ENCODE data around the gene SMCO4.
"Not testable (repeated sequence)": the region's sequence is repeated elsewhere in the genome, so short reads cannot be mapped to it uniquely, and the experiment has no call there.

The SMCO4 gene

DNA sequence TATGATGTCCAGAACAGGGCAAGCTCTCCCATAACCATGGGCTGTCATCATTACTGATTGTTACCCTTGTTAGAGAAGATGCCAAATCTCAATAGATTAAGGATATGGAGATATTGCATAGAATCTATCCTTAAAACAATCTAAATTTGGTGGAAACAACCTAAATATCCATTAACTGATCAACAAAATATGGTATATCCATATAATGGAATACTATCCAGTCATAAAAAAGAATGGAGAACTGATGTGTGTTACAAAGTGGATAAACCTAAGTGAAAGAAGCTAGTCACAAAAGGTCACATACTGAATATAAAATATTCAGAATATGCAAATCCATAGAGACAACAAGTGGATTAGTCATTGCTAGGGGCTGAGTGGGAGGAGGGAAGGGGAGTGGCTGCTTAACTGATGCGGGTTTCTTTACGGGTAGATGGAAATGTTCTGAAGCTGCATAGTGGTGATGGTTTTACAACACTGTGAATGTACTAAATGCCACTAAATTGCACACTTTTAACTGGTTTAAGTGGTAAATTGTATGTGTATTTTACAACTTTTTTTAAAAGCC, 36.1 kb upstream of the SMCO4 start:
- no peak for DNase-seq (ENCODE audit: low read depth)
- H3K4me3 ChIP-seq (ENCODE audit: control insufficient read depth, low read depth, low read length) = no peak overlapping the region
- TF ChIP-seq, protein P1, sequence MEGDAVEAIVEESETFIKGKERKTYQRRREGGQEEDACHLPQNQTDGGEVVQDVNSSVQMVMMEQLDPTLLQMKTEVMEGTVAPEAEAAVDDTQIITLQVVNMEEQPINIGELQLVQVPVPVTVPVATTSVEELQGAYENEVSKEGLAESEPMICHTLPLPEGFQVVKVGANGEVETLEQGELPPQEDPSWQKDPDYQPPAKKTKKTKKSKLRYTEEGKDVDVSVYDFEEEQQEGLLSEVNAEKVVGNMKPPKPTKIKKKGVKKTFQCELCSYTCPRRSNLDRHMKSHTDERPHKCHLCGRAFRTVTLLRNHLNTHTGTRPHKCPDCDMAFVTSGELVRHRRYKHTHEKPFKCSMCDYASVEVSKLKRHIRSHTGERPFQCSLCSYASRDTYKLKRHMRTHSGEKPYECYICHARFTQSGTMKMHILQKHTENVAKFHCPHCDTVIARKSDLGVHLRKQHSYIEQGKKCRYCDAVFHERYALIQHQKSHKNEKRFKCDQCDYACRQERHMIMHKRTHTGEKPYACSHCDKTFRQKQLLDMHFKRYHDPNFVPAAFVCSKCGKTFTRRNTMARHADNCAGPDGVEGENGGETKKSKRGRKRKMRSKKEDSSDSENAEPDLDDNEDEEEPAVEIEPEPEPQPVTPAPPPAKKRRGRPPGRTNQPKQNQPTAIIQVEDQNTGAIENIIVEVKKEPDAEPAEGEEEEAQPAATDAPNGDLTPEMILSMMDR (IDR thresholded peaks at IDR 0.05; ENCODE audit: control insufficient read depth, insufficient read depth, low read depth, low read length, missing control alignments) = no peak

DNA sequence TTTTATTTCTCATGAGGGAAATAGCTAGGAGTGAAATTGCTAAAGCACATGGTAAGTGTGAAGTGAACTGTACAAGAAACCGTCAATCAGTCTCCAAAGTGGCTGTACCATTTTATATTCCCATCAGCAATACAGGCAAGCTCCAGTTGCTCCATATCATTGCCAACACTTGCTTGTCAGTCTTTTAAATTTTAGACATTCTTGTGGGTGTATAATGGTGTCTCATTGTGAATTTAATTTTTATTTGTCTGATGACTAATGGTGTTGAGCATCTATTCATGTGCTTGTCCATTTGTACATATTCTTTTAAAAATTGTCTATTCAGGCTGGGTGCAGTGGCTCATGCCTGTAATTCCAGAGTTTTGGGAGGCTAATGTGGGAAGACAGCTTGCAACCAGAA, 34.1 kb upstream of the SMCO4 start:
- TF ChIP-seq, protein P1 (IDR thresholded peaks at IDR 0.05; ENCODE audit: control insufficient read depth, insufficient read depth, low read depth, low read length, missing control alignments) = no peak
- peak; percentile 90 for DNase-seq (ENCODE audit: low read depth)

DNA sequence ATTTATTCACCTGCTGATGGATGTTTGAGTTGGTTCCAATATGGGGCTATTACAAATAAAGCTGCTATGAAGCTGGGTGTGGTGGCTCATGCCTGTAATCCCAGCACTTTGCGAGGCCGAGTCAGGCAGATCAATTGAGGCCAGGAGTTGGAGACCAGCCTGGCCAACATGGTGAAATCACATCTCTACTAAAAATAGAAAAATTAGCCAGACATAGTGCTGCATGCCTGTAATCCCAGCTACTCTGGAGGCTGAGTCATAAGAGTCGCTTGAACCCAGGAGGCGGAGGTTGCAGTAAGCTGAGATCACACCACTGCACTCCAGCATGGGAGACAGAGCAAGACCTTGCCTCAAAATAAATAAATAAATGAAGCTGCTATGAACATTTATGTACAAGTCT, 33.7 kb upstream of the SMCO4 start:
- H3K4me3 ChIP-seq (ENCODE audit: control insufficient read depth, low read depth, low read length) = not testable (repeated sequence)
- peak; percentile 61 for DNase-seq (ENCODE audit: low read depth)

More for the DNA sequence above, 34.1 kb upstream of the SMCO4 start:
- H3K4me3 ChIP-seq (ENCODE audit: control insufficient read depth, low read depth, low read length) = no peak overlapping the region

DNA sequence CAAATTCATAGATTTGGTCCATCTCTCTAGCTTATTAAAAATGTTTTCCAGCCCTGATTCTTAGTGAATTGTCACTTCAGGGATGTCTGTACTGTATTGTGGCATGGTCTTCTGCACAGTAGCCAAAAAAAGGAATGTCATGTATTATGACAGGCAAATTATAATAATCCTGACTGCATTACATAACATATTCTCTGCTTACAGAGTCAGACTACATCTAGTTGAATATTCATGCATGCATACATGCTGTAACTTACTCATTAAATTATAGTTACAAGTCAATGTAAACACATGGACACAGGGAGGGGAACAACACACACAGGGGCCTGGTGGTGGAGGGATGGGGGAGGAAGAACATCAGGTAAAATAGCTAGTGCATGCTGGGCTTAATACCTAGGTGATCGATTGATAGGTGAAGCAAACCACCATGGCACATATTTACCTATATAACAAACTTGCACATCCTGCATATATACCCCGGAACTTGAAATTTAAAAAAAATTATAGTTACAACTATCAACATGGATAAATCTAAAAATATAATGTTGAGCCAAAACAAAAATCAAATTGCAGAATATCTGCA, 31.5 kb upstream of the SMCO4 start:
- no peak overlapping the region for H3K4me3 ChIP-seq (ENCODE audit: control insufficient read depth, low read depth, low read length)
- TF ChIP-seq, protein P1 (IDR thresholded peaks at IDR 0.05; ENCODE audit: control insufficient read depth, insufficient read depth, low read depth, low read length, missing control alignments) = no peak
- DNase-seq (ENCODE audit: low read depth) = no peak

DNA sequence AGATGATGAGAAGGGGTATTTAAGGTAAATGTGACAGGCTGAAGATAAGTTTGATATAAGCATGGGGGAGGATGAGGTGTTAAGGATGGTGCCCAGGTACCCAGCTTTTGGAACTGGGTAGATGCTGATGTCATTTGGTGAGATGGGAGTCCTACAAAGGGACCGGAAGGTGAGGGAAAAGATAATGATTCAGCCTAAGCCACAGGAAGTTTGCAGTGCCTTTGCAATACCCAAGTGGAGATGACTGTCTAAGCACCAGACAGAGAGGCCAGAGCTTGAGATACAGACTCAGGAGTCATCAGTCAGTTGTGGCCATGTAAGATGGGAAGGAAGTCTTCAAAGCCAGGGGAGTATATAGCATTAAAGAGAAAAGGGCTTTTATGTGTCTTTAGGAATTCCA, 30.0 kb upstream of the SMCO4 start:
- H3K4me3 ChIP-seq (ENCODE audit: control insufficient read depth, low read depth, low read length) = no peak overlapping the region
- TF ChIP-seq, protein P1 (IDR thresholded peaks at IDR 0.05; ENCODE audit: control insufficient read depth, insufficient read depth, low read depth, low read length, missing control alignments) = no peak
- no peak for DNase-seq (ENCODE audit: low read depth)

DNA sequence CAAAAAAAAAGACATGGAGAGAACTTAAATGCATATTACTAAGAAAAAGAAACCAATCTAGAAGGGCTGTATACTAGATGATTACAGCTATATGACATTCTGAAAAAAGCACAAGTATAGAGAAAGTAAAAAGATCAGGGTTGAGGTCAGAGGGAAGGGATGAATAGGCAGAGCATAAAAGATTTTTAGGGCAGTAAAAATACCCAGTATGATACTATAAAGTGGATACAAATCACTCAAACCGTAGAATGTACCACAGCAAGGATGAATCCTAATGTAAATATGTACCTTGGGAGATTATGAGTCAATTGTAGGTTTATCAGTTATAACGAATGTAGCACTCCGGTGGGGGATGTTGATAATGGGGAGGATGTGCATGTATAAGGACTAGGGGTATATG, 29.4 kb upstream of the SMCO4 start:
- no peak for DNase-seq (ENCODE audit: low read depth)
- no peak overlapping the region for H3K4me3 ChIP-seq (ENCODE audit: control insufficient read depth, low read depth, low read length)
- TF ChIP-seq, protein P1 (IDR thresholded peaks at IDR 0.05; ENCODE audit: control insufficient read depth, insufficient read depth, low read depth, low read length, missing control alignments) = no peak

DNA sequence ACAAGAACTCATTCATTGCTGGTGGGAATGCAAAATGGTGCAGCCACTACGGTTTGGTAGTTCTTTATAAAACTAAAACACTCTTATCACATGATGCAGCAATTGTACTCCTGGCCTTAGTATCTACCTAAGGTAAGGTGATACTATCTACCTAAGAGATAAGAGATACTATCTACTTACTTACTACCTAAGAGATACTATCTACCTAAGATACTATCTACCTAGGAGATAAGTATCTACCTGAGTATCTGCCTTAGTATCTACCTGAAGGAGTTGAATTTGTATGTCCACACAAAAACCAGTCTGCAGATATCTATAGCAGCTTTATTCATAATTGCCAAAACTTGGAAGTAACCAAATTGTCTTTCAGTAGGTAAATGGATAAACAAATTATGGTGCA, 29.0 kb upstream of the SMCO4 start:
- TF ChIP-seq, protein P1 (IDR thresholded peaks at IDR 0.05; ENCODE audit: control insufficient read depth, insufficient read depth, low read depth, low read length, missing control alignments) = no peak
- no peak for DNase-seq (ENCODE audit: low read depth)
- no peak overlapping the region for H3K4me3 ChIP-seq (ENCODE audit: control insufficient read depth, low read depth, low read length)
